Thyroid gland (tissue), 4 donors: ENCODE measurements around the gene EDDM13. TPM values are rescaled to one million over a fixed set of nuclear protein-coding genes. Genes with fewer than 3 reads are reported as not detected.

ENCODE experiments used
- DNase-seq, 2 donors: peaks; one replicate each; pipeline ENCODE4 v3.0.0-alpha.2; 2019
- H3K27ac ChIP-seq, 3 donors: fragments of 200-600 bp; sonication (generic); 1 replicate in 2 of 3; 2 replicates in 1 of 3; pipeline ENCODE4 v1.5.1; 2016 to 2019; ENCODE audit warnings: mild to moderate bottlenecking in 1 of 3, moderate library complexity in 1 of 3
- H3K27me3 ChIP-seq: fragments of 200-600 bp; sonication (generic); one replicate; pipeline ENCODE4 v1.5.1; 2019
- H3K36me3 ChIP-seq, 2 donors: fragments of 200-600 bp; sonication (generic); one replicate each; pipeline ENCODE4 v1.5.1; 2016 to 2019
- H3K4me1 ChIP-seq, 2 donors: fragments of 200-600 bp; sonication (generic); one replicate each; pipeline ENCODE4 v1.5.1; 2017 to 2019
- H3K4me3 ChIP-seq, 3 donors: fragments of 200-600 bp; sonication (generic); replicated peaks in 1 of 3; 1 replicate in 2 of 3; 2 replicates in 1 of 3; pipeline ENCODE4 v1.5.1; 2016; ENCODE audit warnings: mild to moderate bottlenecking in 1 of 3
- H3K9me3 ChIP-seq: fragments of 200-600 bp; sonication (generic); one replicate; pipeline ENCODE4 v1.5.1; 2017
- CTCF ChIP-seq, 6 experiments: fragments of 200-600 bp in 3 of 6; fragments of 450-650 bp in 3 of 6; sonication (generic) in 3 of 6; IDR thresholded peaks; one replicate each; pipeline ENCODE4 v1.5.1; 2016 to 2019; ENCODE audit warnings: antibody characterized with exemption in 6 of 6, mild to moderate bottlenecking in 2 of 6, inconsistent platforms in 1 of 6, moderate library complexity in 1 of 6
- POLR2A ChIP-seq, 2 donors: fragments of 450-650 bp; IDR thresholded peaks; one replicate each; pipeline ENCODE4 v1.6.1; 2017; ENCODE audit warnings: antibody characterized with exemption in 2 of 2, mild to moderate bottlenecking in 2 of 2, moderate library complexity in 1 of 2
- WGBS, 2 donors: methylation state at CpG; one replicate each; pipeline ENCODE4 v1.1.5; 2017; 5-methylcytosine and 5-hydroxymethylcytosine counted together
- intact Hi-C: fragments of 100-400 bp; cut with DNase I; formaldehyde crosslinking; loops from one replicate; pipeline ENCODE4 v1.15.1; 2023
- total RNA-seq, 4 donors: library from RNA; depleted of rRNA; stranded (reverse); fragments of >200 nt; gene quantifications; one replicate each; pipeline ENCODE4 v1.2.3, GENCODE V29; 2016

Gene EDDM13
- total RNA-seq, 4 donors from 2014 or later: 2.0 TPM; not detected in 3

- TF ChIP-seq POLR2A (IDR thresholded peaks at IDR 0.05) (no peak), CTCF (IDR thresholded peaks at IDR 0.05) (no peak)
- Histone ChIP-seq H3K27me3 (no peaks in the 10 kb centered on the region), H3K36me3 (no peaks in the 10 kb centered on the region), H3K4me1 (no peaks in the 10 kb centered on the region), H3K27ac (no peak overlapping the region), H3K4me3 (no peak overlapping the region), H3K9me3 (no peaks in the 10 kb centered on the region)
- intact Hi-C loops: no loop called here
- no peak for DNase-seq
- whole genome bisulfite sequencing, 2 donors: 93 to 94% methylated on average over 5 of the region's 5 CpGs
Measured at GRCh38 chr19:56263319-56263718, 9.2 kb upstream of the EDDM13 start.

GRCh38 chr19:56266051-56266450, 6.5 kb upstream of the EDDM13 start:
- TF ChIP-seq CTCF (IDR thresholded peaks at IDR 0.05) (no peak), POLR2A (IDR thresholded peaks at IDR 0.05) (no peak)
- 65 to 80% methylated on average over 3 of the region's 3 CpGs for WGBS, 2 donors
- DNase-seq: no peak
- intact Hi-C loops: no loop called here
- Histone ChIP-seq H3K4me1 (no peaks in the 10 kb centered on the region), H3K36me3 (no peaks in the 10 kb centered on the region), H3K4me3 (no peak overlapping the region), H3K27me3 (no peaks in the 10 kb centered on the region), H3K27ac (no peak overlapping the region), H3K9me3 (no peaks in the 10 kb centered on the region)

- intact Hi-C loops: no loop called here
- Histone ChIP-seq H3K27me3 (no peaks in the 10 kb centered on the region), H3K9me3 (no peaks in the 10 kb centered on the region), H3K36me3 (no peaks in the 10 kb centered on the region), H3K4me1 (no peaks in the 10 kb centered on the region), H3K4me3 (no peak overlapping the region), H3K27ac (no peak overlapping the region)
- 95 to 96% methylated on average over 6 of the region's 6 CpGs for WGBS, 2 donors
- no peak for DNase-seq
- TF ChIP-seq POLR2A (IDR thresholded peaks at IDR 0.05) (no peak), CTCF (IDR thresholded peaks at IDR 0.05) (no peak)
Measured at GRCh38 chr19:56269348-56269747, 3.2 kb upstream of the EDDM13 start.

GRCh38 chr19:56270676-56271075, 1.9 kb upstream of the EDDM13 start:
- DNase-seq: no peak
- Histone ChIP-seq H3K36me3 (no peaks in the 10 kb centered on the region), H3K9me3 (no peaks in the 10 kb centered on the region), H3K4me3 (no peak overlapping the region), H3K27ac (no peak overlapping the region), H3K4me1 (no peaks in the 10 kb centered on the region), H3K27me3 (no peaks in the 10 kb centered on the region)
- TF ChIP-seq POLR2A (IDR thresholded peaks at IDR 0.05) (no peak), CTCF (IDR thresholded peaks at IDR 0.05) (no peak)
- intact Hi-C loops: no loop called here
- WGBS, 2 donors: 85 to 88% methylated on average over 3 of the region's 3 CpGs

- no peaks in the 10 kb centered on the region for H3K9me3 ChIP-seq
- H3K4me3 ChIP-seq: no peak overlapping the region
- H3K27me3 ChIP-seq: no peaks in the 10 kb centered on the region
- intact Hi-C loops: no loop called here
- no peaks in the 10 kb centered on the region for H3K4me1 ChIP-seq
- DNase-seq: no peak
- 87 to 92% methylated on average over 6 of the region's 6 CpGs for WGBS, 2 donors
- H3K27ac ChIP-seq: no peak overlapping the region
- TF ChIP-seq CTCF (IDR thresholded peaks at IDR 0.05): no peak
- no peak for TF ChIP-seq POLR2A (IDR thresholded peaks at IDR 0.05)
- H3K36me3 ChIP-seq: no peaks in the 10 kb centered on the region
Measured at GRCh38 chr19:56271151-56271550, 1.4 kb upstream of the EDDM13 start.
